ENCODE measurements around the gene ALPK3.

The ALPK3 gene

GRCh38 chr15:84847382-84847781 is 30.2 kb downstream of the ALPK3 start:
- H3K36me3 ChIP-seq (ENCODE audit: control insufficient read depth, insufficient read depth, low read length), result no peaks in the 10 kb centered on the region
- H3K4me3 ChIP-seq (ENCODE audit: low read depth, low read length), result no peak overlapping the region
- H3K4me1 ChIP-seq (ENCODE audit: control insufficient read depth, insufficient read depth, low read length), result no peaks in the 10 kb centered on the region
- H3K9me3 ChIP-seq (ENCODE audit: control insufficient read depth, insufficient read depth, low read length), result no peaks in the 10 kb centered on the region
- H3K27me3 ChIP-seq (ENCODE audit: control insufficient read depth, insufficient read depth, low read length), result no peaks in the 10 kb centered on the region
- H3K27ac ChIP-seq (ENCODE audit: low read depth, low read length), result no peak overlapping the region
- H3K9ac ChIP-seq (ENCODE audit: low read depth, low read length), result no peak overlapping the region

DNA sequence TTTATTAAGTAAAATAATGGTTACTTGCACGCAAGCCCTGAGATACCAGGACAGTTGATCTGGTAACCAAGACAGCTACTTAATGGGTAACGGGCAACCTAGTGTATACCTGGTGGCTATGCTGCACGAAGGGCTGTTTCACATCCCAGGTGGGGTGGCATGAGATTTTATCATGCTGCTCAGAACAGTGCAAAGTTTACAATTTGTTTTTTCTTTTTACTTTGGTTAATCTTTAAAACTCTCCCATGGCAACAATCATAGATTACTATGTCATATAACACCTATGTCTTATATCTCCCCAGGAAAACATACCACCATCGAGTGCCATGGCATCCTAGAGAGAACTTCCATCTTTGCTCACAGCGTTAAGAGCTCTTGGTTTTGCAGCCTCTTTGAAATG is 35.1 kb downstream of the ALPK3 start:
- Histone ChIP-seq H3K9me3 (ENCODE audit: control insufficient read depth, insufficient read depth, low read length) (no peaks in the 10 kb centered on the region), H3K9ac (ENCODE audit: low read depth, low read length) (no peak overlapping the region), H3K4me3 (ENCODE audit: low read depth, low read length) (no peak overlapping the region), H3K4me1 (ENCODE audit: control insufficient read depth, insufficient read depth, low read length) (no peaks in the 10 kb centered on the region), H3K27me3 (ENCODE audit: control insufficient read depth, insufficient read depth, low read length) (no peaks in the 10 kb centered on the region), H3K36me3 (ENCODE audit: control insufficient read depth, insufficient read depth, low read length) (peaks cover 11% of the 10 kb centered on the region), H3K27ac (ENCODE audit: low read depth, low read length) (no peak overlapping the region)

GRCh38 chr15:84855136-84855535 is 38.0 kb downstream of the ALPK3 start:
- no peaks in the 10 kb centered on the region for H3K9me3 ChIP-seq (ENCODE audit: control insufficient read depth, insufficient read depth, low read length)
- H3K9ac ChIP-seq (ENCODE audit: low read depth, low read length), result no peak overlapping the region
- H3K4me1 ChIP-seq (ENCODE audit: control insufficient read depth, insufficient read depth, low read length), result no peaks in the 10 kb centered on the region
- no peak overlapping the region for H3K27ac ChIP-seq (ENCODE audit: low read depth, low read length)
- peaks cover 23% of the 10 kb centered on the region for H3K36me3 ChIP-seq (ENCODE audit: control insufficient read depth, insufficient read depth, low read length)
- H3K4me3 ChIP-seq (ENCODE audit: low read depth, low read length), result no peak overlapping the region
- no peaks in the 10 kb centered on the region for H3K27me3 ChIP-seq (ENCODE audit: control insufficient read depth, insufficient read depth, low read length)

- H3K27ac ChIP-seq (ENCODE audit: low read depth, low read length), result no peak overlapping the region
- no peaks in the 10 kb centered on the region for H3K4me1 ChIP-seq (ENCODE audit: control insufficient read depth, insufficient read depth, low read length)
- no peak overlapping the region for H3K9ac ChIP-seq (ENCODE audit: low read depth, low read length)
- no peak overlapping the region for H3K4me3 ChIP-seq (ENCODE audit: low read depth, low read length)
- H3K36me3 ChIP-seq (ENCODE audit: control insufficient read depth, insufficient read depth, low read length), result peaks cover 23% of the 10 kb centered on the region
- no peaks in the 10 kb centered on the region for H3K9me3 ChIP-seq (ENCODE audit: control insufficient read depth, insufficient read depth, low read length)
- H3K27me3 ChIP-seq (ENCODE audit: control insufficient read depth, insufficient read depth, low read length), result no peaks in the 10 kb centered on the region
Measured at GRCh38 chr15:84855765-84856164, 38.6 kb downstream of the ALPK3 start.

GRCh38 chr15:84856731-84857417 is 39.7 kb downstream of the ALPK3 start:
- Histone ChIP-seq H3K27ac (ENCODE audit: low read depth, low read length) (no peak overlapping the region), H3K4me1 (ENCODE audit: control insufficient read depth, insufficient read depth, low read length) (no peaks in the 10 kb centered on the region), H3K9ac (ENCODE audit: low read depth, low read length) (no peak overlapping the region), H3K9me3 (ENCODE audit: control insufficient read depth, insufficient read depth, low read length) (no peaks in the 10 kb centered on the region), H3K4me3 (ENCODE audit: low read depth, low read length) (no peak overlapping the region), H3K36me3 (ENCODE audit: control insufficient read depth, insufficient read depth, low read length) (peaks cover 23% of the 10 kb centered on the region), H3K27me3 (ENCODE audit: control insufficient read depth, insufficient read depth, low read length) (no peaks in the 10 kb centered on the region)

- Histone ChIP-seq H3K36me3 (ENCODE audit: control insufficient read depth, insufficient read depth, low read length) (peaks cover 23% of the 10 kb centered on the region), H3K4me3 (ENCODE audit: low read depth, low read length) (no peak overlapping the region), H3K9ac (ENCODE audit: low read depth, low read length) (no peak overlapping the region), H3K27me3 (ENCODE audit: control insufficient read depth, insufficient read depth, low read length) (no peaks in the 10 kb centered on the region), H3K4me1 (ENCODE audit: control insufficient read depth, insufficient read depth, low read length) (no peaks in the 10 kb centered on the region), H3K27ac (ENCODE audit: low read depth, low read length) (no peak overlapping the region), H3K9me3 (ENCODE audit: control insufficient read depth, insufficient read depth, low read length) (no peaks in the 10 kb centered on the region)
Measured at GRCh38 chr15:84857418-84858004, 40.4 kb downstream of the ALPK3 start.

GRCh38 chr15:84858231-84858630 is 41.1 kb downstream of the ALPK3 start:
- Histone ChIP-seq H3K9me3 (ENCODE audit: control insufficient read depth, insufficient read depth, low read length) (no peaks in the 10 kb centered on the region), H3K36me3 (ENCODE audit: control insufficient read depth, insufficient read depth, low read length) (peaks cover 23% of the 10 kb centered on the region), H3K4me1 (ENCODE audit: control insufficient read depth, insufficient read depth, low read length) (no peaks in the 10 kb centered on the region), H3K27me3 (ENCODE audit: control insufficient read depth, insufficient read depth, low read length) (no peaks in the 10 kb centered on the region), H3K27ac (ENCODE audit: low read depth, low read length) (no peak overlapping the region), H3K4me3 (ENCODE audit: low read depth, low read length) (no peak overlapping the region), H3K9ac (ENCODE audit: low read depth, low read length) (no peak overlapping the region)

GRCh38 chr15:84859144-84859543 is 42.0 kb downstream of the ALPK3 start:
- Histone ChIP-seq H3K9ac (ENCODE audit: low read depth, low read length) (no peak overlapping the region), H3K27me3 (ENCODE audit: control insufficient read depth, insufficient read depth, low read length) (no peaks in the 10 kb centered on the region), H3K27ac (ENCODE audit: low read depth, low read length) (no peak overlapping the region), H3K36me3 (ENCODE audit: control insufficient read depth, insufficient read depth, low read length) (peaks cover 28% of the 10 kb centered on the region), H3K9me3 (ENCODE audit: control insufficient read depth, insufficient read depth, low read length) (no peaks in the 10 kb centered on the region), H3K4me3 (ENCODE audit: low read depth, low read length) (no peak overlapping the region), H3K4me1 (ENCODE audit: control insufficient read depth, insufficient read depth, low read length) (no peaks in the 10 kb centered on the region)

- Histone ChIP-seq H3K27me3 (ENCODE audit: control insufficient read depth, insufficient read depth, low read length) (no peaks in the 10 kb centered on the region), H3K9me3 (ENCODE audit: control insufficient read depth, insufficient read depth, low read length) (no peaks in the 10 kb centered on the region), H3K9ac (ENCODE audit: low read depth, low read length) (no peak overlapping the region), H3K27ac (ENCODE audit: low read depth, low read length) (no peak overlapping the region), H3K4me1 (ENCODE audit: control insufficient read depth, insufficient read depth, low read length) (no peaks in the 10 kb centered on the region), H3K36me3 (ENCODE audit: control insufficient read depth, insufficient read depth, low read length) (peaks cover 32% of the 10 kb centered on the region), H3K4me3 (ENCODE audit: low read depth, low read length) (no peak overlapping the region)
Measured at GRCh38 chr15:84859651-84860050, 42.5 kb downstream of the ALPK3 start.

- Histone ChIP-seq H3K36me3 (ENCODE audit: control insufficient read depth, insufficient read depth, low read length) (peaks cover 32% of the 10 kb centered on the region), H3K27me3 (ENCODE audit: control insufficient read depth, insufficient read depth, low read length) (no peaks in the 10 kb centered on the region), H3K4me3 (ENCODE audit: low read depth, low read length) (no peak overlapping the region), H3K27ac (ENCODE audit: low read depth, low read length) (no peak overlapping the region), H3K4me1 (ENCODE audit: control insufficient read depth, insufficient read depth, low read length) (no peaks in the 10 kb centered on the region), H3K9me3 (ENCODE audit: control insufficient read depth, insufficient read depth, low read length) (no peaks in the 10 kb centered on the region), H3K9ac (ENCODE audit: low read depth, low read length) (no peak overlapping the region)
Measured at GRCh38 chr15:84861781-84862180, 44.6 kb downstream of the ALPK3 start.

DNA sequence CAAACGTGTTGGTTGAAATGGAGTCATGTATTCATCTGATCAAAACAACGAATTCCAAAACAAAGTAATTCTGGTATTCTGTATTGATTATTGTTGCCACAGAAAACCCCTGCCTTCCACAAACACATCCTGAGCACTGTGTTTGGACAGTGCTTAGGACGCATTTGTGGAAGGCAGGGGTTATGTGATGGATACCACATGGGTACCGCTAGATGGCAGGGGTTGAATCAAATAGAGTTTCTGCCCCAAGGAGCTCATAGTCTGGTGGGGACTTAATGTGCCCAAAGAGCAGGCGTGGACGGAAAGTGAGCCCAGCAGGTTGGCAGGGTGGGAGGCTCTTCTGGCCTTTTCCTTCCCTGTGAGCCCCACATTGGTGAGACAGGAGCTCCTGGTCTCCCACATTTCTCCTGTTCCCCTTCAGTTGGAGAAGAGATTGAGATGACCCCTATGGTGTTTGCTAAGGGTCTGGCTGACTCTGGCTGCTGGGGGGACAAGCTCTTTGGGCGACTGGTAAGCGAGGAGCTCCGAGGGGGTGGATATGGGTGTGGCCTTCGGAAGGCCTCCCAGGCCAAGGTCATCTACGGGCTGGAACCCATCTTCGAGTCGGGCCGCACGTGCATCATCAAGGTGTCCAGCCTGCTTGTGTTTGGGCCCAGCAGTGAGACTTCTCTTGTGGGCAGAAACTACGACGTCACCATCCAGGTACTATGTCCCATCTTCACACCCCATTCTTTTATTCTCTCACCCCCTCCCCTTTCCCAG is 45.2 kb downstream of the ALPK3 start:
- Histone ChIP-seq H3K36me3 (ENCODE audit: control insufficient read depth, insufficient read depth, low read length) (peaks cover 28% of the 10 kb centered on the region), H3K9me3 (ENCODE audit: control insufficient read depth, insufficient read depth, low read length) (no peaks in the 10 kb centered on the region), H3K27me3 (ENCODE audit: control insufficient read depth, insufficient read depth, low read length) (no peaks in the 10 kb centered on the region), H3K27ac (ENCODE audit: low read depth, low read length) (no peak overlapping the region), H3K4me1 (ENCODE audit: control insufficient read depth, insufficient read depth, low read length) (no peaks in the 10 kb centered on the region), H3K9ac (ENCODE audit: low read depth, low read length) (no peak overlapping the region), H3K4me3 (ENCODE audit: low read depth, low read length) (no peak overlapping the region)
